Panc1 (cell line): ENCODE results near the gene RASGEF1B. TPM values are rescaled to one million over a fixed set of nuclear protein-coding genes. Genes with fewer than 3 reads are reported as not detected.

Experiments
- ATAC-seq: fragments of 200-7000 bp; cut with Tn5 transposase; 2 replicates; pipeline ENCODE4 v1.9.1; 2020; ENCODE audit warnings: mild to moderate bottlenecking, moderate library complexity
- BruUV-seq: library from RNA; stranded (reverse); fragments of 400-500 nt; replicated peaks from 2 replicates; lab custom pipeline; 2021; lab: Mats Ljungman, UMichigan
- CTCF ChIA-PET: fragments of 300-600 bp; sonication (Branson Sonifier 250); formaldehyde crosslinking; loops from one replicate; lab custom pipeline; 2022; ENCODE audit warnings: antibody characterized with exemption; lab: Charles Lee
- POLR2A ChIA-PET: fragments of 300-600 bp; sonication (Branson Sonifier 250); formaldehyde crosslinking; loops from one replicate; lab custom pipeline; 2022; ENCODE audit warnings: antibody characterized with exemption; lab: Charles Lee
- DNase-seq: peaks from one replicate; pipeline ENCODE4 v3.0.0-alpha.2; 2010; ENCODE audit warnings: low read depth, low spot score
- H3K27ac ChIP-seq: 2 replicates; pipeline ENCODE4 v1.5.1; 2011; ENCODE audit warnings: mild to moderate bottlenecking, low read length, inconsistent platforms
- H3K27me3 ChIP-seq: fragments of 200-500 bp; sonication (Bioruptor generic); 2 replicates; pipeline ENCODE4 v1.6.0; 2014; ENCODE audit warnings: low read length, inconsistent platforms; ENCODE audit not compliant: control insufficient read depth, insufficient read depth
- H3K36me3 ChIP-seq: fragments of 200-500 bp; sonication (Bioruptor generic); 2 replicates; pipeline ENCODE4 v1.5.1; 2014; ENCODE audit warnings: inconsistent platforms, mild to moderate bottlenecking, low read length, moderate library complexity; ENCODE audit not compliant: control insufficient read depth, insufficient read depth
- H3K4me1 ChIP-seq: 2 replicates; pipeline ENCODE4 v1.5.1; 2011; ENCODE audit warnings: inconsistent platforms, mild to moderate bottlenecking, low read length, moderate library complexity; ENCODE audit not compliant: control insufficient read depth, insufficient read depth
- H3K4me3 ChIP-seq, 2 experiments: 2 replicates each; pipeline ENCODE4 v1.5.1; 2011 to 2012; ENCODE audit warnings: low read depth in 2 of 2, low read length in 2 of 2, mild to moderate bottlenecking in 2 of 2, inconsistent platforms in 1 of 2, moderate library complexity in 1 of 2
- H3K9me3 ChIP-seq: fragments of 200-500 bp; sonication (Bioruptor generic); 2 replicates; pipeline ENCODE4 v1.5.1; 2014; ENCODE audit warnings: low read depth, mild to moderate bottlenecking, inconsistent platforms, low read length, moderate library complexity; ENCODE audit not compliant: control insufficient read depth, insufficient read depth
- POLR2AphosphoS5 ChIP-seq: IDR thresholded peaks from 2 replicates; pipeline ENCODE4 v1.6.1; 2012; ENCODE audit warnings: mild to moderate bottlenecking, low read depth, low read length, moderate library complexity
- SIN3A ChIP-seq: IDR thresholded peaks from 2 replicates; pipeline ENCODE4 v1.6.1; 2012; ENCODE audit warnings: low read depth, mild to moderate bottlenecking, low read length, moderate library complexity, borderline replicate concordance; ENCODE audit not compliant: insufficient read depth
- TCF7L2 ChIP-seq: IDR thresholded peaks from 2 replicates; pipeline ENCODE4 v1.6.1; 2011; ENCODE audit warnings: mild to moderate bottlenecking, low read depth, low read length, inconsistent platforms
- in situ Hi-C: cut with HindIII; loops from 2 replicates; pipeline ENCODE4 v1.10.0; 2016; ENCODE audit warnings: low sequenced_read_pairs, low pct_unique_long_range_greater_than_20kb
- intact Hi-C: fragments of 100-400 bp; cut with micrococcal nuclease; formaldehyde crosslinking; loops from one replicate; pipeline ENCODE4 v1.10.0; 2022; ENCODE audit not compliant: unreplicated experiment
- total RNA-seq: library from RNA; stranded (reverse); gene quantifications from one replicate; pipeline ENCODE4 v1.2.1, GENCODE V29; 2021; ENCODE audit not compliant: unreplicated experiment
- TF ChIP-seq, protein P1 (sequence below), 2 experiments: IDR thresholded peaks; 2 replicates each; pipeline ENCODE4 v1.6.1; 2011 to 2012; ENCODE audit warnings: low read depth in 2 of 2, control low read depth in 1 of 2, low read length in 1 of 2, mild to moderate bottlenecking in 1 of 2, moderate library complexity in 1 of 2; ENCODE audit not compliant: insufficient read depth in 1 of 2
- TF ChIP-seq, protein P2 (sequence below): fragments of 450-650 bp; IDR thresholded peaks from 2 replicates; pipeline ENCODE4 v1.5.1; 2017; ENCODE audit warnings: mild to moderate bottlenecking

Gene RASGEF1B
- total RNA-seq, 1 experiment from 2014 or later = not detected

GRCh38 chr4:81516241-81516640 lies 44.5 kb upstream of the RASGEF1B start:
- in situ Hi-C loops = no loop called here
- no peaks in the 10 kb centered on the region for H3K27me3 ChIP-seq
- no peak for ATAC-seq
- H3K4me3 ChIP-seq = no peak overlapping the region
- DNase-seq = no peak
- BruUV-seq = no TSS peak
- TF ChIP-seq TCF7L2 (no peak), SIN3A (no peak), POLR2AphosphoS5 (no peak)
- TF ChIP-seq, protein P1, sequence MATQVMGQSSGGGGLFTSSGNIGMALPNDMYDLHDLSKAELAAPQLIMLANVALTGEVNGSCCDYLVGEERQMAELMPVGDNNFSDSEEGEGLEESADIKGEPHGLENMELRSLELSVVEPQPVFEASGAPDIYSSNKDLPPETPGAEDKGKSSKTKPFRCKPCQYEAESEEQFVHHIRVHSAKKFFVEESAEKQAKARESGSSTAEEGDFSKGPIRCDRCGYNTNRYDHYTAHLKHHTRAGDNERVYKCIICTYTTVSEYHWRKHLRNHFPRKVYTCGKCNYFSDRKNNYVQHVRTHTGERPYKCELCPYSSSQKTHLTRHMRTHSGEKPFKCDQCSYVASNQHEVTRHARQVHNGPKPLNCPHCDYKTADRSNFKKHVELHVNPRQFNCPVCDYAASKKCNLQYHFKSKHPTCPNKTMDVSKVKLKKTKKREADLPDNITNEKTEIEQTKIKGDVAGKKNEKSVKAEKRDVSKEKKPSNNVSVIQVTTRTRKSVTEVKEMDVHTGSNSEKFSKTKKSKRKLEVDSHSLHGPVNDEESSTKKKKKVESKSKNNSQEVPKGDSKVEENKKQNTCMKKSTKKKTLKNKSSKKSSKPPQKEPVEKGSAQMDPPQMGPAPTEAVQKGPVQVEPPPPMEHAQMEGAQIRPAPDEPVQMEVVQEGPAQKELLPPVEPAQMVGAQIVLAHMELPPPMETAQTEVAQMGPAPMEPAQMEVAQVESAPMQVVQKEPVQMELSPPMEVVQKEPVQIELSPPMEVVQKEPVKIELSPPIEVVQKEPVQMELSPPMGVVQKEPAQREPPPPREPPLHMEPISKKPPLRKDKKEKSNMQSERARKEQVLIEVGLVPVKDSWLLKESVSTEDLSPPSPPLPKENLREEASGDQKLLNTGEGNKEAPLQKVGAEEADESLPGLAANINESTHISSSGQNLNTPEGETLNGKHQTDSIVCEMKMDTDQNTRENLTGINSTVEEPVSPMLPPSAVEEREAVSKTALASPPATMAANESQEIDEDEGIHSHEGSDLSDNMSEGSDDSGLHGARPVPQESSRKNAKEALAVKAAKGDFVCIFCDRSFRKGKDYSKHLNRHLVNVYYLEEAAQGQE (IDR thresholded peaks at IDR 0.05; ENCODE audit: insufficient read depth in 1 of 2, low read depth in 2 of 2, low read length in 1 of 2) = no peak
- TF ChIP-seq, protein P2, sequence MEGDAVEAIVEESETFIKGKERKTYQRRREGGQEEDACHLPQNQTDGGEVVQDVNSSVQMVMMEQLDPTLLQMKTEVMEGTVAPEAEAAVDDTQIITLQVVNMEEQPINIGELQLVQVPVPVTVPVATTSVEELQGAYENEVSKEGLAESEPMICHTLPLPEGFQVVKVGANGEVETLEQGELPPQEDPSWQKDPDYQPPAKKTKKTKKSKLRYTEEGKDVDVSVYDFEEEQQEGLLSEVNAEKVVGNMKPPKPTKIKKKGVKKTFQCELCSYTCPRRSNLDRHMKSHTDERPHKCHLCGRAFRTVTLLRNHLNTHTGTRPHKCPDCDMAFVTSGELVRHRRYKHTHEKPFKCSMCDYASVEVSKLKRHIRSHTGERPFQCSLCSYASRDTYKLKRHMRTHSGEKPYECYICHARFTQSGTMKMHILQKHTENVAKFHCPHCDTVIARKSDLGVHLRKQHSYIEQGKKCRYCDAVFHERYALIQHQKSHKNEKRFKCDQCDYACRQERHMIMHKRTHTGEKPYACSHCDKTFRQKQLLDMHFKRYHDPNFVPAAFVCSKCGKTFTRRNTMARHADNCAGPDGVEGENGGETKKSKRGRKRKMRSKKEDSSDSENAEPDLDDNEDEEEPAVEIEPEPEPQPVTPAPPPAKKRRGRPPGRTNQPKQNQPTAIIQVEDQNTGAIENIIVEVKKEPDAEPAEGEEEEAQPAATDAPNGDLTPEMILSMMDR = no peak
- no peaks in the 10 kb centered on the region for H3K9me3 ChIP-seq
- intact Hi-C loops = no loop called here
- POLR2A ChIA-PET = no interaction called here
- no peaks in the 10 kb centered on the region for H3K36me3 ChIP-seq
- CTCF ChIA-PET = no interaction called here
- H3K27ac ChIP-seq = no peak overlapping the region
- H3K4me1 ChIP-seq = no peaks in the 10 kb centered on the region

GRCh38 chr4:81512757-81513501 lies 41.2 kb upstream of the RASGEF1B start:
- ChIA-PET POLR2A (no interaction called here), CTCF (no interaction called here)
- DNase-seq (no peak), ATAC-seq (no peak)
- no peak overlapping the region for H3K4me3 ChIP-seq
- TF ChIP-seq, protein P1 (IDR thresholded peaks at IDR 0.05; ENCODE audit: insufficient read depth in 1 of 2, low read depth in 2 of 2, low read length in 1 of 2) = no peak
- TF ChIP-seq, protein P2 = no peak
- TF ChIP-seq POLR2AphosphoS5 (no peak), SIN3A (no peak), TCF7L2 (no peak)
- no TSS peak for BruUV-seq
- no peaks in the 10 kb centered on the region for H3K4me1 ChIP-seq
- H3K9me3 ChIP-seq = no peaks in the 10 kb centered on the region
- no peaks in the 10 kb centered on the region for H3K27me3 ChIP-seq
- intact Hi-C loops (no loop called here), in situ Hi-C loops (no loop called here)
- no peak overlapping the region for H3K27ac ChIP-seq
- H3K36me3 ChIP-seq = no peaks in the 10 kb centered on the region
